ENCODE measurements around the gene CTCFL. TPM values are rescaled to one million over a fixed set of nuclear protein-coding genes. Genes with fewer than 3 reads are reported as not detected.
"Not testable (repeated sequence)": the region's sequence is repeated elsewhere in the genome, so short reads cannot be mapped to it uniquely, and the experiment has no call there.

CTCFL gene
- total RNA-seq, 1 experiment from 2014 or later: 0.42 TPM

DNA sequence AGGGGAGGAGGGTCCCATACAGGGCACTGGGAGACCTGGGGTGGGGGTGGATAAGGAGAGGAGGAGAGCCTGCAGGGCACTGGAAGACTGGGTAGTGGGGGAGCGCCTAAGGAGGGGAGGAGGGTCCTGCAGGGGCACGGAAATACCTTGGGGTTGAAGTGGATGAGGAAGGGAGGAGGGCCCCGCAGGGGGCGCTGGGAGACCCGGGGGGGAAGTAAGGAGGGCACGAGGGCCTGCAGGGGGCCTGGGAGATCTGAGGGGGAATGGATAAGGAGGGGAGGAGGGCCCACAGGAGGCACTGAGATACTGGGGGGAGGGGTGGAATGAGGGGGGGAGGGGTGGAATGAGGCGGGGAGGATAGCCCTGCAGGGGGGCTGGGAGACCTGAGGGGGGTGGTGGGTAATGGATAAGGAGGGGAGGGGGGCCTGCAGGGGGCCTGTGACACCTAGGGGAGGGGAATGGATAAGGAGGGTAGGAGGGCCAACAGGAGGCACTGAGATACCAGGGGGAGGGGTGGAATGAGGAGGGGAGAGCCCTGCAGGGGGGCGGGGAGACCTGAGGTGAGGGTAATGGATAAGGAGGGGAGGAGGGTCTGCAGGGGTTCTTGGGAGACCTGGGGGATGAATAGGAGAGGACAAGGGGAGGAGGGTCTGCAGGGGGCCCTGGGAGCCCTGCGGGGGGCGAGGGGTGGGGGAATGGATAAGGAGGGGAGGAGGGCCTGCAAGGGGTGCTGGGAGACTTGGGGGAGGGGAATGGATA, 567 bp upstream of the CTCFL start:
- DNase-seq (ENCODE audit: low read depth, low spot score): no peak

GRCh38 chr20:57523782-57524181, 1.2 kb downstream of the CTCFL start:
- no peak for DNase-seq (ENCODE audit: low read depth, low spot score)
- in situ Hi-C loops (cut with HindIII; ENCODE audit: low pct_unique_long_range_greater_than_20kb, low sequenced_read_pairs): no loop called here

More for the DNA sequence above, 567 bp upstream of the CTCFL start:
- in situ Hi-C loops (cut with HindIII; ENCODE audit: low pct_unique_long_range_greater_than_20kb, low sequenced_read_pairs): no loop called here

GRCh38 chr20:57522380-57523140, 2.4 kb downstream of the CTCFL start:
- in situ Hi-C loops (cut with HindIII; ENCODE audit: low pct_unique_long_range_greater_than_20kb, low sequenced_read_pairs): no loop called here
- DNase-seq (ENCODE audit: low read depth, low spot score): no peak

GRCh38 chr20:57517904-57518303, 7.0 kb downstream of the CTCFL start:
- in situ Hi-C loops (cut with HindIII; ENCODE audit: low pct_unique_long_range_greater_than_20kb, low sequenced_read_pairs): no loop called here
- DNase-seq (ENCODE audit: low read depth, low spot score): no peak

DNA sequence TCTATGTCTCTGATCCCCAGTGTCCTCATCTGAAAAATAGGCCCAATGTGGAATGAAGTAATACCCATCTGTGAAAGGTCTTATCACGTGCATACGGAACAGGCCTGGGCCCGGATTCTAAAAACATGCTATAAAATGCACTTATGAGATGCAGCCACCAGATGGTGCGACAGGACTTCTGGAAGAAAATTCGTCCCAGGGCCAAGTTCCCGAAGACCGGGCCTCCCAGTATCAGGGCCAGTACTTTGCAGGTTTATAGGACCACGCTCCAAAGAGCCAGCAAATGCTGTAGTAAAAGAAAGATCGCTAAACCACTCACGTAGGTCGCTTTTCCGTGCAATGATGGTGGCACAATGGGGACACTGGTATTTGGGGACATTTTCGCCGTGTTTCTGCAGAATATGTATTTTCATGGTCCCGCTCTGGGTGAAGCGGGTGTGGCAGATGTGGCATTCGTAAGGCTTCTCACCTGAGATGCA, 10.6 kb downstream of the CTCFL start:
- DNase-seq (ENCODE audit: low read depth, low spot score): peak; percentile 86
- in situ Hi-C loops (cut with HindIII; ENCODE audit: low pct_unique_long_range_greater_than_20kb, low sequenced_read_pairs): no loop called here

DNA sequence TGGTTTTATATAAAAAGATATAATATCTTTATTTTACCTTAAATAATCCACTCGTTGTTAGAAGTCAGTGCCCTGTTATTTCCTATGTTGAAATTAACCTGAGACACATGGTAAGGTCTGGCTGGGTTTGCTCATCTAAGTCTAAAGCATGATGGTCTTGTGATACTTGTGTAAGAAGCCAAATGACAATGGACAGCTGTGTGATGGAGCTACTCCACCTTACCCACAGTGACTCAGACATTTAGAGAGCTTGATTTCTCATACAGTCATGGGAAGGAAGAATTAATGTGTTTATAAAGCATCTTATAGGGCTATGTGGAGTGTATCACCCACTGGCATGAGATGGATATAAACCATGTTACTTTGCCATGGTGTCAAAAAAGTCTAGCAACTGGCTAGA, 11.7 kb downstream of the CTCFL start:
- in situ Hi-C loops (cut with HindIII; ENCODE audit: low pct_unique_long_range_greater_than_20kb, low sequenced_read_pairs): no loop called here
- DNase-seq (ENCODE audit: low read depth, low spot score): peak; percentile 93

- in situ Hi-C loops (cut with HindIII; ENCODE audit: low pct_unique_long_range_greater_than_20kb, low sequenced_read_pairs): no loop called here
These were observed 12.5 kb downstream of the CTCFL start for GRCh38 chr20:57512432-57512831.

GRCh38 chr20:57511709-57512108, 13.2 kb downstream of the CTCFL start:
- DNase-seq (ENCODE audit: low read depth, low spot score); in situ Hi-C loops (cut with HindIII; ENCODE audit: low pct_unique_long_range_greater_than_20kb, low sequenced_read_pairs): not testable (repeated sequence)

More at GRCh38 chr20:57512432-57512831, 12.5 kb downstream of the CTCFL start:
- no peak for DNase-seq (ENCODE audit: low read depth, low spot score)

- in situ Hi-C loops (cut with HindIII; ENCODE audit: low pct_unique_long_range_greater_than_20kb, low sequenced_read_pairs): no loop called here
- DNase-seq (ENCODE audit: low read depth, low spot score): peak; percentile 70
These were observed 15.2 kb downstream of the CTCFL start for GRCh38 chr20:57509665-57510237.

DNA sequence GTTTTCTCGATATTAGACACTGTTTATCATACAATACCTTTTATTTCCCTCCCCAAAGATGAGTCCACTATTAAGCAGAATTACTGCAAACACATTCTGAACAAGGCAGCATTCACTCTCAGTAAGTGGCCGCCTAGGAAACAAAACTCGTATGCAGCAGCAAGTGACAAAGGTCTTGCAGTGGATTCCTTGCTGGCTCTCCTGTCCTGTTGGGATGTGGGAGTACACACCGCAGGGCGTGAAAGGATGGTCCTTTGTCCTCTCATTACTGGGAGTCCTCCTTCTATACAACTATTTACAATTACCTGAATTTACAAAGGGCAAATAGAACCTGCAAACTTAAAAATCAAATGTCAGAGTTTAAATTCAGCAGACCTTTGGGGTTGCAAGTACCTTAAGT, 16.1 kb downstream of the CTCFL start:
- DNase-seq (ENCODE audit: low read depth, low spot score): no peak
- in situ Hi-C loops (cut with HindIII; ENCODE audit: low pct_unique_long_range_greater_than_20kb, low sequenced_read_pairs): no loop called here

DNA sequence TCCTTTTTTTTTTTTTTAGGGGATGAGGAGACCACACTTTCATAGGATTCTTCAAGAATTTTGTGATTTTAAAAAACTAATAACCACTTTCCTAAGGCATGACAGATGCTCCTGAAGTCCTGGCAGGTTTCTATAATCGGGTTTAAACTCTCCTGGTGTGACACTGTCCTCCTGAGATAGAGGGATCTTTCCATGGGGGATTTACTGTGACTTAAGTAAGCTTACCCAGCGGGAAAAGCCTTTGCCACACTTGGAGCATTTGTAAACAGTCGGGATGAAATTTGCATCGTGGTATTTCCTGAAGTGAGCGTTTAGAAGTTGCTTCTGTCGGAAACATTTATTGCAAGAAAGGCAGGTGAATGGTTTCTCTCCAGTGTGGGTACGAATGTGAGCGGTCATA, 16.6 kb downstream of the CTCFL start:
- in situ Hi-C loops (cut with HindIII; ENCODE audit: low pct_unique_long_range_greater_than_20kb, low sequenced_read_pairs): no loop called here
- no peak for DNase-seq (ENCODE audit: low read depth, low spot score)

GRCh38 chr20:57507477-57507876, 17.5 kb downstream of the CTCFL start:
- in situ Hi-C loops (cut with HindIII; ENCODE audit: low pct_unique_long_range_greater_than_20kb, low sequenced_read_pairs): no loop called here
- DNase-seq (ENCODE audit: low read depth, low spot score): no peak

DNA sequence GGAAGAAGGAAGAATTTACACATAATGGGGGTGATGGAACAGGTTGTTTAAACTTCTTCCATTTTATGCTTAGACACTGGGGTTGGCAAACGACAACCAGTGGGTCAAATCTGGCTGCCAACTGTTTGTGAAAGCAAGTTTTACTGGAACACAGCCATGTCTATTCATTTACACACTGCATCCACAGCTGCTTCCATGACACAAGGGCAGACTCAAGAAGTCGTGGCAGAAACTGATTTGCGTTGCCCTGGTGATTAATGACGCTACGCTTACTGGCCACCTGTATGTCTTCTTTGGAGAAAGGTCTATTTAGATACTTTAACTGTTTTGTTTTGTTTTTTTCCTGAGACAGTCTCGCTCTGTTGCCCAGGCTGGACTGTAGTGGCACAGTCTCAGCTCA, 19.0 kb downstream of the CTCFL start:
- no peak for DNase-seq (ENCODE audit: low read depth, low spot score)
- in situ Hi-C loops (cut with HindIII; ENCODE audit: low pct_unique_long_range_greater_than_20kb, low sequenced_read_pairs): no loop called here

DNA sequence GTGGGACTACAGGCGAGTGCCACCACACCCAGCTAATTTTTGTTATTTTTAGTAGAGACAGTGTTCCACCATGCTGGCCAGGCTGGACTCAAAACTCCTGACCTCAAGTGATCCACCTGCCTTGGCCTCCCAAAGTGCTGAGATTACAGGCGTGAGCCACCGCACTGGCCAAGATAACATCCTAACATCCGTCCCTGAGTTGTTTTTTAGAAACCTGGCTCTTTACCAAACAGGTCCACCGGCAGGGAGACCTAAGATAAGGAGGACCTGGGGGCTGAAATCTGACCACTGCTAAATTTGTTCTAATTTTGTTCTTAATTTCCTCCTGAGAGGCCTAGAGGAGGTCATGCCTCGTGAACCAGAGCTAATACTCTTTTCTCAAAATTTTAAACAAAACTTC, 20.5 kb downstream of the CTCFL start:
- in situ Hi-C loops (cut with HindIII; ENCODE audit: low pct_unique_long_range_greater_than_20kb, low sequenced_read_pairs): no loop called here
- DNase-seq (ENCODE audit: low read depth, low spot score): no peak

DNA sequence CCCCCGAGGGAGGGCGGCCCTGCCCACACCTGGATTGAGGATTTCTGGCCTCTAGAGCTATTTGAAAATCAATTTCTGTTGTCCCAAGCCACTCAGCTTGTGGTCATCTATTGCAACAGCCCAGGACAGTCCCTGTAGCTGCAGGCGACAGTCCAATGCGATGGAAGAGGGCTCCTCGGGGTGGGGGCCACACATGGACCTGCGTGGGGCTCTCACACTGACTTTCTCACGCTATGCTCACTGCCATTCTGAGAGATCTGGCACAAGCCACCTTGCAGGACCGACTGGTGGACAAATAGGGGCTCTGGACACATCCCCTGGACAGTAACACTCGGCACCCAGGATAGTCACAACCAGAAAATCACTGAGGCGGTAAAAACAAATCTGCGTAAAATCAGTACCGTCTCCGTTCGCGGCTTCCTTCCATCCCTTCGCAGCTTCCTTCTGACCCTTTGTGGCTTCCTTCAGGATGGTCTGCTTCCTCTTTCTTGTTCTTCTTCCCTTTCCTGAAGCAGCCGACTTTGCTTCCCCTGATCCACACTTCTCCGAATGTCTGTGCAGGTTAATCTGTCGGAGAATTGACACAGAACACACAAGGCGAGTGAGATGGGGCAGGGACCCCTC, 21.8 kb downstream of the CTCFL start:
- in situ Hi-C loops (cut with HindIII; ENCODE audit: low pct_unique_long_range_greater_than_20kb, low sequenced_read_pairs): no loop called here
- DNase-seq (ENCODE audit: low read depth, low spot score): no peak

DNA sequence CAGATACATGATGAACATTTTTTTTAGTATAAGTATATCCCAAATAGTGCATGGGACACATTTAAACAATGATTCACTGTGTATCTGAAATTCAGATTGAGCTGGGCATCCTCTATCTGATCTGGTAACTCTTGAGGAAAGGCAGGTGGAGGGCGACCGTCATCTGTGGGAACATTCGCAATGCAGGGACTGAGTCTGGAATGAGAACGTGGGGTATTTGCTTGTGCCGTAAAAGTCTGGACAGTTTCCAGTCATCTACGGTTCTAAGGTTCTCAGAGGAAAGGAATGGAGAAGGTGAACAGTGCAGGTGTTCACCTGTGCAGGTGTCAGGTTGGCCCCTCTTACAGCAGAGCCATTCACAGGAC, 22.6 kb downstream of the CTCFL start:
- no peak for DNase-seq (ENCODE audit: low read depth, low spot score)
- in situ Hi-C loops (cut with HindIII; ENCODE audit: low pct_unique_long_range_greater_than_20kb, low sequenced_read_pairs): no loop called here

DNA sequence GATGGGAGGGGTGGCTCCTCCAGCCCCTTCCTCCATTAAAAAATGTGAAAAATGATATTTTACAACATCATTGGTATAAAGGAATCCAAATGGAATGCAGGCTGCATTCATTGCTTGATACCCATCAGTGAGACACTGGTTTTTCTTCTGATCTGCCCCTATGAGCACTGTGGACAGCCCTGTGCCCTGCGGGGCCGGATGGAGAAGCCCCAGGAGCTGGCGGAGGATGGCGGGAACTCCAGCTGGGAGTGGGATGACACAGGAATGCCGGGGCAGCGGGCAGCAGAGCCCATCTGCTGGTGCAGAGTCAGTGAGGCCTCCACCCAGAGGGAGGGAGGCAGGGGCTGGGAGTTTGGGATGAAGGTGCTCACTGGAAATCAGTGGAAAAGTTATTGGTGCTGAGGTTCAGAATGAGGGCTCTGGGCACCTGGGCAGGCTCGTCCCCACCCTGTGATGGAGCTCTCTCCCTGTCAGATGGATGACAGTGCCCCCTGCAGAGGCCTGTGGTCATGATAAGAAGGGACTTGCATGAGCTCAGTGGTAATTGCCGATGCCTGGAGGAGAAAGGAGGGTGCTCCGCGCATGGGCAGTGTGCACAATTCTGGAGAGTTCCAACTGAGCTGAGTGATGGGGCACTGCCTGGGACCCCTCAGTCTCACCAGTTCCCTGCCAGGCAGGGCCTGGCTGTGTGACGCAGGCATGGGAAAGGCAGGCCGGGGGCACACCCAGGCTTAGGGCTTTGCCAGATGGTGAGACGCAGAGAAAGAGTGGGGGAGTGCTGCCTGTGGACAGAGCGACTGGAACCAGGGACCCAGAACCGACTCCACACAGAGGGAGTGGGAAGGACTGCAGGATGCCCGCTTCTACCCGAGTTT, 23.2 kb downstream of the CTCFL start:
- no peak for DNase-seq (ENCODE audit: low read depth, low spot score)
- in situ Hi-C loops (cut with HindIII; ENCODE audit: low pct_unique_long_range_greater_than_20kb, low sequenced_read_pairs): no loop called here
